ENCODE measurements around the gene PTPRD.

DNA sequence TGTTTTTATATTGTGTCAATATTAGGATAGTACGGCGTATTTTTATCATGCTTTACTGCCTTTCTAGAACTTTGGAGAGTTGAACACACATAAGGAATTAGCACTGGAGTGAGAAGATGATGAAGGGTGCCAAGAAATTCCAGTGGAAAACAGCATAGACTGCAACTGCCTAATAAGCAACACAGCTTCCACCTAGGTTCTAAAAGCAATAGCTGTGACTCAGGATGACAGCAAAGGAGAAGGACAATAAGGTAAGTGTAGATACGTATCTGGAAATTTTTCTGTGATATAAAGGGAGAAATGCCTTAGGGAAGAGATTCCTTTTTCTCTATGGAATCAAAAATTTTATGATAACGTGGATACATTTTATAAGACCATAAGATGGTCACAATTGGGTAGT is 7.4 kb downstream of the PTPRD start:
- TF ChIP-seq CTCF (conservative IDR thresholded peaks at IDR 0.05 in 1 of 2, IDR thresholded peaks at IDR 0.05 in 1 of 2; ENCODE audit: low read depth in 1 of 2, low read length in 2 of 2) = no peak
- TF ChIP-seq EZH2 (IDR thresholded peaks at IDR 0.05; ENCODE audit: low read length, missing control alignments) = no peak

Measured in fibroblast of lung (primary cell).